NCI-H1105 (cell line): ENCODE results near the gene MAPKAP1.
"Not testable (repeated sequence)": the region's sequence is repeated elsewhere in the genome, so short reads cannot be mapped to it uniquely, and the experiment has no call there.

Experiments used
- DNase-seq: peaks from one replicate; lab custom pipeline; 2025; lab: John Stamatoyannopoulos, UW

Gene MAPKAP1

GRCh38 chr9:125409637-125410521, 297.1 kb downstream of the MAPKAP1 start:
- DNase-seq = no peak

- no peak for DNase-seq
Measured at GRCh38 chr9:125409217-125409636, 297.8 kb downstream of the MAPKAP1 start.

GRCh38 chr9:125407974-125408900, 298.8 kb downstream of the MAPKAP1 start:
- peak; percentile 68 for DNase-seq

GRCh38 chr9:125407432-125407973, 299.5 kb downstream of the MAPKAP1 start:
- no peak for DNase-seq

- no peak for DNase-seq
Measured at GRCh38 chr9:125406810-125407087, 300.3 kb downstream of the MAPKAP1 start.

- DNase-seq = no peak
Measured at GRCh38 chr9:125405938-125406809, 300.8 kb downstream of the MAPKAP1 start.

- DNase-seq = no peak
Measured at GRCh38 chr9:125404733-125405132, 302.3 kb downstream of the MAPKAP1 start.

GRCh38 chr9:125400725-125401716, 306.0 kb downstream of the MAPKAP1 start:
- no peak for DNase-seq

- DNase-seq = not testable (repeated sequence)
Measured at GRCh38 chr9:125400232-125400631, 306.8 kb downstream of the MAPKAP1 start.

GRCh38 chr9:125399666-125400065, 307.3 kb downstream of the MAPKAP1 start:
- DNase-seq = no peak

GRCh38 chr9:125399165-125399564, 307.8 kb downstream of the MAPKAP1 start:
- DNase-seq = no peak

- no peak for DNase-seq
Measured at GRCh38 chr9:125398243-125398642, 308.8 kb downstream of the MAPKAP1 start.

- DNase-seq = peak; percentile 70
Measured at GRCh38 chr9:125397736-125398135, 309.3 kb downstream of the MAPKAP1 start.

GRCh38 chr9:125396799-125397198, 310.2 kb downstream of the MAPKAP1 start:
- DNase-seq = no peak

GRCh38 chr9:125393426-125393825, 313.6 kb downstream of the MAPKAP1 start:
- no peak for DNase-seq

GRCh38 chr9:125391704-125392103, 315.3 kb downstream of the MAPKAP1 start:
- no peak for DNase-seq

- DNase-seq = no peak
Measured at GRCh38 chr9:125388978-125389377, 318.0 kb downstream of the MAPKAP1 start.

- no peak for DNase-seq
Measured at GRCh38 chr9:125387861-125388524, 319.0 kb downstream of the MAPKAP1 start.
